ENCODE results near the gene STIMATE. TPM values are rescaled to one million over a fixed set of nuclear protein-coding genes. Genes with fewer than 3 reads are reported as not detected.

The STIMATE gene
- total RNA-seq, 1 experiment from 2014 or later: 5.1 TPM

- DNase-seq (ENCODE audit: low spot score): no peak
Observed at GRCh38 chr3:52841981-52842340, 55.4 kb downstream of the STIMATE start.

GRCh38 chr3:52841211-52841980 lies 56.0 kb downstream of the STIMATE start:
- DNase-seq (ENCODE audit: low spot score): no peak

- DNase-seq (ENCODE audit: low spot score): no peak
Observed at GRCh38 chr3:52839892-52840545, 57.3 kb downstream of the STIMATE start.

- DNase-seq (ENCODE audit: low spot score): no peak
Observed at GRCh38 chr3:52839268-52839575, 58.1 kb downstream of the STIMATE start.

- DNase-seq (ENCODE audit: low spot score): no peak
Observed at GRCh38 chr3:52838561-52839267, 58.6 kb downstream of the STIMATE start.

GRCh38 chr3:52836986-52837385 lies 60.4 kb downstream of the STIMATE start:
- no peak for DNase-seq (ENCODE audit: low spot score)

- no peak for DNase-seq (ENCODE audit: low spot score)
Observed at GRCh38 chr3:52836471-52836845, 60.9 kb downstream of the STIMATE start.

GRCh38 chr3:52835766-52836470 lies 61.4 kb downstream of the STIMATE start:
- DNase-seq (ENCODE audit: low spot score): no peak

GRCh38 chr3:52834871-52835501 lies 62.4 kb downstream of the STIMATE start, which contains the start of gene MUSTN1:
MUSTN1 (minus strand) TSS chr3:52835019; CDS start chr3:52834948, 71 bp downstream.
- no peak for DNase-seq (ENCODE audit: low spot score)

- no peak for DNase-seq (ENCODE audit: low spot score)
Observed at GRCh38 chr3:52833202-52833601, 64.1 kb downstream of the STIMATE start.

- peak; percentile 60 for DNase-seq (ENCODE audit: low spot score)
Observed at GRCh38 chr3:52831500-52832301, 65.6 kb downstream of the STIMATE start.

GRCh38 chr3:52830535-52831258 lies 66.7 kb downstream of the STIMATE start, which contains the start of gene ITIH4:
ITIH4 (minus strand) TSS chr3:52830672; CDS start chr3:52830642, 30 bp downstream.
- DNase-seq (ENCODE audit: low spot score): no peak

GRCh38 chr3:52829906-52830463 lies 67.4 kb downstream of the STIMATE start:
- DNase-seq (ENCODE audit: low spot score): no peak

GRCh38 chr3:52829482-52829881 lies 67.9 kb downstream of the STIMATE start:
- no peak for DNase-seq (ENCODE audit: low spot score)

GRCh38 chr3:52827866-52828376 lies 69.4 kb downstream of the STIMATE start:
- peak; percentile 17 for DNase-seq (ENCODE audit: low spot score)

GRCh38 chr3:52827441-52827840 lies 69.9 kb downstream of the STIMATE start:
- DNase-seq (ENCODE audit: low spot score): no peak

- no peak for DNase-seq (ENCODE audit: low spot score)
Observed at GRCh38 chr3:52824037-52824436, 73.3 kb downstream of the STIMATE start.

GRCh38 chr3:52822363-52822762 lies 75.0 kb downstream of the STIMATE start:
- no peak for DNase-seq (ENCODE audit: low spot score)

- peak; percentile 38 for DNase-seq (ENCODE audit: low spot score)
Observed at GRCh38 chr3:52820736-52821135, 76.6 kb downstream of the STIMATE start.

All from HT-29 (cell line).